GM18526 (cell line): ENCODE data around the gene WDR46.

Source experiments
- POLR2A ChIP-seq: IDR thresholded peaks from 3 replicates; pipeline ENCODE4 v1.6.1; 2011; ENCODE audit not compliant: insufficient read length; ENCODE audit errors: extremely low read depth

The WDR46 gene

GRCh38 chr6:33279257-33279695 lies 9.8 kb downstream of the WDR46 start:
- TF ChIP-seq POLR2A: no peak

DNA sequence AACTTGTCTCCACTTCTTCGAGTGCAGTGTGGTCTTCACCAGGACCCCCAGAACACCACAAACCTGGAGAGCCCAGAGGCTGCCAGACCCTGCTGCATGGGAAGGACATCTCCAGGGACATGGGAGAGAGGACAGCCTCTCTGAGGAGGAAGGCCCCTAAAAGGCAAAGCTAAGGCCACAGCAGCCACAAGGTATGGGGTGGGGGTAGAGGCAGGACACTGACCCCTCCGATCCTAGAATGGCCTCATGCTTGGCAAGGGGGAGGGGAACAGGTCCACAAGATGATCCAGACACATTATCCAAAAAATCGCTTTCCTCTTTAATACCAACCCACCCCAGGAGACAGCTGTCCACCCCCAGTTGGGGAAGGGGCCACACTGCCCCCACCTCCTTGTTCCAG lies 10.2 kb downstream of the WDR46 start:
- TF ChIP-seq POLR2A: no peak

- TF ChIP-seq POLR2A: no peak
These were observed 10.7 kb downstream of the WDR46 start for GRCh38 chr6:33278392-33278741.

DNA sequence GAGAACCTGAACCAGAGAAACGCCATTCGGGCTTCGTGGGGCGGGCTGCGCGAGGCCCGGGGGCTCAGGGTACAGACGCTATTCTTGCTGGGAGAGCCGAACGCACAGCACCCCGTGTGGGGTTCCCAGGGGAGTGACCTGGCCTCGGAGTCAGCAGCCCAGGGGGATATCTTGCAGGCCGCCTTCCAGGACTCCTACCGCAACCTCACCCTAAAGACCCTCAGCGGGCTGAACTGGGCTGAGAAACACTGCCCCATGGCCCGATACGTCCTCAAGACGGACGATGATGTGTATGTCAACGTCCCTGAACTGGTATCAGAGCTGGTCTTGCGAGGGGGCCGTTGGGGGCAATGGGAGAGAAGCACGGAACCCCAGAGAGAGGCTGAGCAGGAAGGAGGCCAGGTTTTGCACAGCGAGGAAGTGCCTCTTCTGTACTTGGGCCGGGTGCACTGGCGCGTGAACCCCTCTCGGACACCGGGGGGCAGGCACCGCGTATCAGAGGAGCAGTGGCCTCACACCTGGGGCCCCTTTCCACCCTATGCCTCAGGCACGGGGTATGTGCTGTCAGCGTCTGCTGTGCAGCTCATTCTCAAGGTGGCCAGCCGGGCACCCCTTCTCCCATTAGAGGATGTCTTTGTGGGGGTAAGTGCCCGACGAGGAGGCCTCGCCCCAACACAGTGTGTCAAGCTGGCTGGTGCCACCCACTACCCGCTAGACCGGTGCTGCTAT lies 11.2 kb downstream of the WDR46 start:
- TF ChIP-seq POLR2A: no peak

- peak; percentile 68 for TF ChIP-seq POLR2A
These were observed 12.0 kb downstream of the WDR46 start, which contains the start of gene B3GALT4 for GRCh38 chr6:33276864-33277662. Gene B3GALT4, plus strand, starts transcription at chr6:33277123. Its CDS starts 297 bp downstream, at chr6:33277420.

- no peak for TF ChIP-seq POLR2A
These were observed 12.5 kb downstream of the WDR46 start for GRCh38 chr6:33276581-33276863.

GRCh38 chr6:33275795-33276580 lies 13.1 kb downstream of the WDR46 start:
- peak; percentile 17 for TF ChIP-seq POLR2A

GRCh38 chr6:33273924-33274902 lies 14.8 kb downstream of the WDR46 start:
- TF ChIP-seq POLR2A: no peak

DNA sequence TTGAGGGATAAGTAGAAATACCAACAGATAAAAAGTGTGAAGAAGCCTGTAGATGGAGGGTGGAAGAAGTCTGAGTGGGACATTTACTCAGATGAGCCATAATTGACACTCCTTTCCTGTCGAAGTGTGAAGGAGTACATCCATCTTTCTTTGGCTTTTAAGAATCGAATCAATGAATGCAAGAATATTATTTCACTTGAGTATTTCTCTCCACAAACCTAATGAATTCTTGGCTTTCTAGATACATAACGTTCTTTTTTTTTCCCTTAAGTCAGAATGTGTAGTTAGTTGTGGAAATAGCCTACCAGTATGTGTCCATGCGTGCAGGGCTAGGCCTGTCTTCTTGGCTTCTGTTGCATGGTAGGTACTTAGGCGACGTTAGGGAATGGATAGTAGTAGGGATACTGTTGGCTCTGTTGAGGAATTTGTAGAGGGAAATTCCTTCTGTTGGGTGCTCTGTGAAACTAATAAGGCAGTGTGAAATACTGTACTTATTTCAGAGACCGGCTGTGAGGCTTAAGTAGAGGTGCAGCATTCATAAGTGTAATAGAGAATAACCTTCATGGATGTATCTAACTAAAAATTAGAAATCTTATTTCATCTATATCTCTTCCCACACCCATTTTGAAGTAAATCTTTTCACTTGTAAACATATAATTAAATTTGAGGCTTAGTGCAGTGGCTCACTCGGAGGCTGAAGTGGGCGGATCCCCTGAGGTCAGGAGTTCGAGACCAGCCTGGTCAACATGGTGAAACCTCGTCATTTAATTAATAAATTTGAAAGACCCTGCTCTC lies 15.7 kb downstream of the WDR46 start:
- no peak for TF ChIP-seq POLR2A

DNA sequence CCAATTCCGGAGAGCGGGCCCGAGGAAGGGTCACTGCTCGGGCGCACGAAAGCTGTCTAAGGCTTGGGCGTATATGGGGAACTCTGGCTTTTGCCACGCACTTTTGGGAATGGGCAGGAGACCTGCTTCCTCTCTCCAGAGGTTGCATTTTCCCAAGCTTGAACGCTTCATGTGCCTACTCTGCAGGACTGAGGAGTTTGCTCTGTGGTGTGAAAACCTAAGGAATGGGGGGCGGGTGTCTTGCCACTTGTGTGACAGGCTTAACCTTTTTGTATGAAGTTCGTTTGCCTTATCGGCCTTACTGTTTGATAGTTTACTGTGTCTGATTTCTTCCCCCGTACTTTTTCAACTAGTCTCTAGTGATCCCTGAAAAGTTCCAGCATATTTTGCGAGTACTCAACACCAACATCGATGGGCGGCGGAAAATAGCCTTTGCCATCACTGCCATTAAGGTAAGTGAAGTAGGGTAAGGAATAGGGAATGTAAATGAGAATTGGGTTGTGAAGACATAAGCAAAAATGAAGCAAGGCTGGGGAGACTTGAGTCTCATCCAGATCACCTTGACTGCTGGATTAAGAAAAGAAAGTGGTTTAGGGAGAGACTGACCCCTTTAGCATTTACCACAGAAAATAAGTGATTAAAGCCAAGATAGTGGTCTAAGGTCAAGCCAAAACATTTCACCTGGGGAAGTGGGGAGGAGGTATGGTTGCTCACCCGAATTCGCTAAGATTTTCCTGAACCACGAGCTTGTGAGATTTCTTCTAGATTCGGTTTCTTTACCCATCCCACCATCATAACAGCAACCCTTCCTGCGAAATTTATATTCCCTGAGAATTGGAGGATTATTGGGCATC lies 16.5 kb downstream of the WDR46 start:
- no peak for TF ChIP-seq POLR2A

DNA sequence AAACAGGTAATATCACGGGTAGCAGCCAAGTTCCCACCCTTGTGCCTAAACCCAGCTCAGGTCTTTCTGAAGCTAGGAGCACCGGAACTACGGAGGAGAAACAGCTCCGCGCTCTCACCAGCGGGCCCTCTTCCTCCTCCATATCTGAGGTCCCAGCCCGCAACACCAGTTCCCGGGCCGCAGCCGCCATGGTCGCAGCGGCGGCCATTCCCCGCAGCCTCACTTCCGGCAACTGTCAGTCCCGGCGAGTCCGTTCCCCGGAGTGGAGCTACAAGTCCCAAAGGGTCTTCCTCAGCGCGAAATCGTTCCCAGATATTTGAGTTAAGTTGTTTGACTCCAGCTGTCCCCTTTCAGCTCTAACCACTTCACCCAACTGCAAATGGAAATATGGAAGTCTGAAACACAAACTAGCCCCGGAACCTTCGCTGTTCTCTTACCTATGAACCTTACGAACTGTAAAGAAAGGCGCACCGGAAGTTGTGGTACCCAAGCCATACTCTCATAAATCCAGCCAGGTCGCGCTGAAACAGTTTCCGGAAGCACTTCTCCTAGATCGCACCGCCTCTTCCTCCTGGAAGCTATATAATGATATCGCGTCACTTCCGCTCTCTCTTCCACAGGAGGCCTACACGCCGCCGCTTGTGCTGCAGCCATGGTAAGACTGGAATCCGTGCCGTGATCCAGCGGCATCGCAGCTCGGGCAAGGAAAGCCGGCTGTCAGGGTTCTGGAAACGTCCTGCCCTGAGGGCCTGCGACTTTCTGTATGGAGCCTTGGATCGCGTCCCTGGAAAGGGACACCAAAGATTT lies 17.4 kb downstream of the WDR46 start, which contains the start of the genes RPS18 and VPS52:
Gene RPS18, plus strand, starts transcription at position 608 of the 807 bp plus-strand sequence. Its CDS starts 45 bp downstream, at position 653.
Gene VPS52, minus strand, starts transcription at position 409 of the 807 bp plus-strand sequence. Its CDS starts 201 bp downstream, at position 208.
- peak; percentile 99 for TF ChIP-seq POLR2A

DNA sequence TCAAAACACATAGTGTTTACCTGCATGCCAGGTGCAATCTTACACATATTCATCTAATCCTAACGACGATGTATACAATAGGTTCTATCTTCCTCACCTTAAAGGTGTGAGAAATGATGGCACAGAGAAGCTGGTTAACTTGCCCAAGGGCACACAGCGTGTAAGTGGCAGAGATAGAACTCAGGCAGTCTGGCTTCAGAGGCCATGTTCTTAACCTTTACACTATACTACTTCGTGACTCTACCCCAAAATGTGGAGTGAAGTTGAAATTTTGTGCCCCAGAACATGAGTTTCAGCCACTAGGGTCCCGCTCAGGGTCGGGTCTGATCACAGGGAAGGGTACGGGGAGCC lies 17.9 kb downstream of the WDR46 start:
- no peak for TF ChIP-seq POLR2A
